ENCODE data around the gene CYP2F1.
"Not testable (repeated sequence)": the region's sequence is repeated elsewhere in the genome, so short reads cannot be mapped to it uniquely, and the experiment has no call there.

CYP2F1 gene, protein sequence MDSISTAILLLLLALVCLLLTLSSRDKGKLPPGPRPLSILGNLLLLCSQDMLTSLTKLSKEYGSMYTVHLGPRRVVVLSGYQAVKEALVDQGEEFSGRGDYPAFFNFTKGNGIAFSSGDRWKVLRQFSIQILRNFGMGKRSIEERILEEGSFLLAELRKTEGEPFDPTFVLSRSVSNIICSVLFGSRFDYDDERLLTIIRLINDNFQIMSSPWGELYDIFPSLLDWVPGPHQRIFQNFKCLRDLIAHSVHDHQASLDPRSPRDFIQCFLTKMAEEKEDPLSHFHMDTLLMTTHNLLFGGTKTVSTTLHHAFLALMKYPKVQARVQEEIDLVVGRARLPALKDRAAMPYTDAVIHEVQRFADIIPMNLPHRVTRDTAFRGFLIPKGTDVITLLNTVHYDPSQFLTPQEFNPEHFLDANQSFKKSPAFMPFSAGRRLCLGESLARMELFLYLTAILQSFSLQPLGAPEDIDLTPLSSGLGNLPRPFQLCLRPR

DNA sequence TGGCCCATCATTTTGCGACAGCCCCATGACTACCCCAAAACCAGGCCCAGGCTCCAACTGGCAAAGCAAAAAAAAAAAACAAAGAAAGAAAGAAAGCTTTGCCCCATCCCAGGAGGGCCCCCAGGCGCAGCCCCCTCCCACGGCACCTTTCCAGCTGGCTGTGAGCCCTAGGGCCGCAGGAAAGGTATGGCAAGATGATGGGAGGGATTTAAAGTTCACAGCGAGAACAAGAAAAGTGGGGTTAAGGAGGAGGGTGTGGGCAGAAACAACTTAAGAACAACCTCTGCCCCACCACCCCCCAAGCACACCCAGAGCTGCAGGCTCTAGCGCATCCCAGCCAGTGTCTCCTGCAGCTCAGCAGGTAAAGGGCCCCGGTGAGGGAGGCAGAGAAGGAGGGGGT is at the start of gene CYP2F1:
Gene CYP2F1, plus strand, starts transcription at position 301 of the 400 bp plus-strand sequence. CDS start 1,757 bp downstream, outside the sequence.
- no peak for DNase-seq

DNA sequence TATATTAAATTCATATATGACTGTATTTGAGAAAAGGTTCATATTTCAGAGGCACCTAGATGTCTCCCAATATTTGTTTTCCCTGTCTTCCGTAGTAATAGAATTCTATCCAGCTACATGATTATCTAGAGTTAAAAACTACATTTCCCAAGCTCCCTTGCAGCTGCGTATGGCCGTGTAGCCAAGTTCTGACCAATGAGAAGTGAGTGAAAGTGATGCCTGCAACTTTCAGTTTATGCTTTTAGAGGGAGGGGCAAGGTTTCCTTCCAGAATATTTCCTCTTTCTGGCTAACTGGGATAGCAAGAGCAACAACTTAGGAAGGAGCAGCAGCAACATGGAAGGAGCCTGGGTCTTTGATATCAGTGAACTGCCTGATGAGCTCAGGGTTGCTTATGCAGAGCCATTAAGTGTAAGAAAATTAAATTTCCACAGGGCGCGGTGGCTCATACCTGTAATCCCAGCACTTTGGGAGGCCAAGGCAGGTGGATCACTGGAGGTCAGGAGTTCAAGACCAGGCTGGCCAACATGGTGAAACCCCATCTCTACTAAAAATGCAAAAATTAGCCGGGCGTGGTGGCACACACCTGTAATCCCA is 49.2 kb upstream of the CYP2F1 start:
- no peak for DNase-seq

DNA sequence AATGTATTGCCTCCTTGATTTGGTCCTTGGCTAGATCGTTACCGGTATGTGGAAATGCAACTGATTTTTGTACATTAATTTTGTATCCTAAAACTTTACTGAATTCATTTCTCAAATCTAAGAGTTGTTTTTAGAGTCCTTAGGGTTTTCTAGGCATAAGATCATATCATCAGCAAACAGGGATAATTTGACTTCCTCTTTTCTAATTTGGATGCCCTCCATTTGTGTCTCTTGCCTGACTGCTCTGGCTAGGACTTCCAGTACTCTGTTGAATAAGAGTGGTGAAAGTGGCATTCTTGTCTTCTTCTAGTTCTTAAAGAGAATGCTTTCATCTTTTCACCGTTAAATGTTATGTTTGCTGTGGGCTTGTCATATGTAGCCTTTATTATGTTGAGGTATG is 37.9 kb upstream of the CYP2F1 start:
- DNase-seq, result no peak

DNA sequence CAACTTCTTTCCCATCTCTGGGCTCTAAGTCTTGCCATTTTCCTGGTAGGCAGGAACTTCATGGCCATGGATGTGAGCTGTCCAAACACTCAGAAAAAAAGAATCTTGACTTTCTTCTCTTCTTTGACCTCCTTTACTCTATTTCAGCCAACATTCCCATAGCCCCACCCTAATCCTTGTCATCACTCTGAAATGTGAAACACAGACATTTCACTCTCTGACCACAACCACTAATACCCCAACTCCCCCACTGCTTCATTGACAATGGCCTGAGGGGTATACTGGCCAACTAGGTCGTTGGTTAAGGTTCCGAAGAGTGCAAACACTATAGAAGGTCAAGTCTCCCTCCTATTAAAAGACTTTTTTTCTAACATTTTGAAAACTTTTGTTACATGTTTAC is 30.7 kb upstream of the CYP2F1 start:
- DNase-seq, result no peak

DNA sequence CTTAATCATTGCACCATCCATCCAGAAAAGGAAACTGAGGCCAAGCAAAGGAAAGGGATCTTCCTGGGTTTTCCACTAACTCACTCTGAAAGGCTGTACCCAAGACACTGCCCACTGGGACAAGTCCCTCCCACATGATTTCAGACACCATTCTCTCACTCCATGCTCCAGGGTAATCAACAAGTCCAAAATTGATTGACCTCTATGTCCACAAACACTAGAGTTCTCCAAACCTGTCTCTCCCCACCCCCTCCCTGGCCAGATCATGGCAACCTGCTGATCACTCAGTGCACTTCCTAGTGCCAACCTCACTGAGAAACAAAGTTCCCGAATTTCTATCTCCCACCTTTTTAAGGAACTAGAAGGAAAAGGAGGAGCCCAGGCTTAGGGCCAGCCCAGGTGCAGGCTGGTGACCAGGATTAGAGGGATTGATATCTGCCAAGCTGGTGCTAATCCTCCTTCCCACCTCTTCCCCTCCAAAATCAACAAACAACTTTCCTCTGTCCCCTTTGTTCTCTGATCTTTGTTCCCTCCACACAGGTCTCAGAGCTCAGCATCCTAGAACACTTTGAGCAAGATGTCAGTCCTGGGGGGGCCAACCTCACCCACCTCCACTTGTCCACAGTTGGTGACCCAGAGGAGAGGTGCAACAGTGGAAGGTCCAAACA is 28.4 kb upstream of the CYP2F1 start:
- DNase-seq, result no peak

DNA sequence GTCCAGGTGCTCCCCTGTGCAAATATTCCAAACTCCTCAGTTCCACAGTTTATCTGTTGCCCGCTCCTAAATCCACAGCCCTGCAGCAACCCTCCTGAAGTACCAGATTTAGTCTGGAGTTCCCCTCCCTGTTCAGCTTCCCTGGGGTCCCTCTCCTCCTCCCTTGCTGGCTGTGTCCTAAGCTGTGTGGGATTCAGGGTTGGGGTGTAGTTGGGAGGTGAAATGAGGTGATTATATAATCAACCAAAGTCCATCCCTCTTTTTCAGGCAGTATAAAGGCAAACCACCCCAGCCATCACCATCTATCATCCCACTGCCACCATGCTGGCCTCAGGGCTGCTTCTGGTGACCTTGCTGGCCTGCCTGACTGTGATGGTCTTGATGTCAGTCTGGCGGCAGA is 26.1 kb upstream of the CYP2F1 start, which contains the start of gene CYP2A13:
Gene CYP2A13, plus strand, starts transcription at position 301 of the 400 bp plus-strand sequence. Its CDS starts 21 bp downstream, at position 322.
- DNase-seq, result no peak

DNA sequence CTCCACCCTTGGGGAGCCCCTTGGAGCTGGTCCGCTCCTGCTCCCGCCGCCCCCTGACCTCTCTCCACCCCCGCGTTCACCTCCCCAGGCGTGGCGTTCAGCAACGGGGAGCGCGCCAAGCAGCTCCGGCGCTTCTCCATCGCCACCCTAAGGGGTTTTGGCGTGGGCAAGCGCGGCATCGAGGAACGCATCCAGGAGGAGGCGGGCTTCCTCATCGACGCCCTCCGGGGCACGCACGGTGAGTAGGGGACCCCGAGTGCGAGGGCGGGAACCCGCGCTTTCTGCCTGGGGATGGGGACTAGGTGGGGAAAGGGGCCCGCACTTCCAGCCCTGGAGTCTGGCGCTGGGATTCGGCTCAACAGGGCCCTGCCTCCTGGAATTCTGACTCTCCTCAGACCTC is 24.3 kb upstream of the CYP2F1 start:
- no peak for DNase-seq

DNA sequence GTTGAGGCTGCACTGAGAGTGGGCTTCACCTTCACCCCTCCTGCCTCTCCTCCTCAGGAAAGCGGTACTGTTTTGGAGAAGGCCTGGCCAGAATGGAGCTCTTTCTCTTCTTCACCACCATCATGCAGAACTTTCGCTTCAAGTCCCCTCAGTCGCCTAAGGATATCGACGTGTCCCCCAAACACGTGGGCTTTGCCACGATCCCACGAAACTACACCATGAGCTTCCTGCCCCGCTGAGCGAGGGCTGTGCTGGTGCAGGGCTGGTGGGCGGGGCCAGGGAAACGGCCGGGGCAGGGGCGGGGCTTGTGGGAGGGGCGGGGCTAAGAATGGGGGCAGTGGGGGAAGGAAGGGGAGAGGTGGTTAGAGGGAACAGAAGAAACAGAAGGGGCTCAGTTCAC is 18.5 kb upstream of the CYP2F1 start:
- DNase-seq, result no peak

DNA sequence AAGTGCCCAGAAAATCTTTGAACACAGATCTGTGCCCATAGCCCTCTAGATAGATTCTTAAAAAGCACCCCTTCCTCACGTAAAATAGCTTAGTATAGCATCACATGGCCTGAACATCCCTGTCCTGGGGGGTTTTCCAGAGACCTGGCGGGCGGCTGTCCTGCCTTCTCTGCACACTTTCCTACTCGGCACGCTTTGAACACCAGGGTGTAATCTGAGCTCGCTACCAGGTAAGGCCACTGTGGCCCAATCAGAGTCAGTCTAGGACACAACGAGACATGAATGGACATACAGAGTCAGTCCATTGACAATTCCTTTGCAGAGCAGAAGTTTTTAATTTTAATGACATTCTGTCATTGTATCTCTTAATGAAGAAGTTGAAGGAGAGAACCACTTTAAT is 17.9 kb upstream of the CYP2F1 start:
- no peak for DNase-seq

DNA sequence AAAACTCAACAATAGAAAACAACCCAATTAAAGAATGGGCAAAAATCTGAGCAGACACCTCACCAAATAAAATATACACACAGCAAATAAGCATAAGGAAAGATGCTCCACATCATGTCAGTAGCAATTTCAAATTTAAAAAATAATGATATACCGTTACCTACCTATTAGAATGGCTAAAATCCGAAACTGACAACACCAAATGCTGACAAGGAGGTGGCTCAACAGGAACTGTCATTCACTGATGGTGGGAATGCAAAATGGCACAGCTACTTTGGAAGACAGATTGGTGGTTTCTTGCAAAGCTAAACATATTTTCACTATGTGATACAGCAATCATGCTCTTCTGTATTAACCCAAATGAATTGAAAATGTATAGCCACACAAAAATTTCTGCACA is 16.9 kb upstream of the CYP2F1 start:
- DNase-seq, result no peak

DNA sequence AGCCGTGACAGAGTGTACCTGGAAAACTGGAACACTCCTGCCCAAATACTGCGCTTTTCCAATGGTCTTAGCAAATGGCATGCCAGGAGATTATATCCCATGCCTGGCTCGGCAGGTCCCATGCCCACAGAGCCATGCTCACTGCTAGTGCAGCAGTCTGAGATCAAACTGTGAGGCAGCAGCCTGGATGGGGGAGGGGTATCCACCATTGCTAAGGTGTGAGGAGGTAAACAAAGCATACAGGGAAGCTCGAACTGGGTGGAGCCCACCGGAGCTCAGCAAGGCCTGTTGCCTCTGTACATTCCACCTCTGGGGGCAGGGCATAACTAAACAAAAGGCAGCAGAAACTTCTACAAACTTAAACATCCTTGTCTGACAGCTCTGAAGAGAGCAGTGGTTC is 15.5 kb upstream of the CYP2F1 start:
- DNase-seq, result no peak

DNA sequence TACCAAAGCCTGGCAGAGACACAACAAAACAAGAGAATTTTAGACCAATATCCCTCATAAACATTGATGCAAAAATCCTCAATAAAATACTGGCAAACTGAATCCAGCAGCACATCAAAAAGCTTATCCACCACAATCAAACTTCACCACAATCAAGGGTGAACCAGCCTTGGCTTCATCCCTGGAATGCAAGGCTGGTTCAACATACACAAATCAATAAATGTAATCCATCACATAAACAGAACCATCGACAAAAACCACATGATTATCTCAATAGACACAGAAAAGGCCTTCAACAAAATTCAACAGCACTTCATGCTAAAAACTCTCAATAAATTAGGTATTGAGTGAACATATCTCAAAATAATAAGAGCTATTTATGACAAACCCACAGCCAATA is 12.0 kb upstream of the CYP2F1 start:
- not testable (repeated sequence) for DNase-seq

DNA sequence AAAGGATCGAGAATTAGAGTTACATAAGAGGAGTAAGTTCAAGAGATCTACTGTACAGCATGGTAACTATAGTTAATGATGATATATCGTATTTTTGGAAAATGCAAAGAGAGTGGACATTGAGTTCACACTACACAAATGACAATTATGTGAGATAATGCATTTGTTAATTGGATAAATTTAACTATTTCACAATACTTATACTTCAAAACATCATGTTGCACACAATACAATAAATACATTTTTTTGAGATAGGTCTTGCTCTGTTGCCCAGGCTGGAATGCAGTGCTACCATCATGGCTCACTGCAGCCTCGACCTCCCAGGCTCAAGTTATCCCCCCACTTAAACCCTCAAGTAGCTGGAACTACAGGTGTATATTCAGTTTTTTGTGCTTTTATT is 8.1 kb upstream of the CYP2F1 start:
- no peak for DNase-seq

DNA sequence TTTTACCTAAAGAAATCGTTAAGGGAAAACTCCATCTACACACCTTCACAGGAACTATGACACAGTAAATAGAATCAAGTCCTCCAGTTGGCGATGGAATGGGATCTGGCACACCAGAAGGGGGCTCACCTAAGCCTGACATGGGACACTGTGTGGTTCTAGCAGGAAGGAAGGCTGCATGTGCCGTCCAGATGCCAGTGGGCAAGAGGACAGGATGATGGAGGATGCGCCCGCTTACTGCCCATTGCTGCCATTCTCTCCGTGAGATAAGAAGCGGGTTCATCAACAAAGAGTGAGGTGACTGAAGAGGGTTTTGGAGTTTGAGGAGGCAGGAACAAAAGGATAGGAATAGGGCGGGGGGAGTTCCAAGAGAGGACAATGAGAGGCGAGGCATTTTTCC is 2.9 kb upstream of the CYP2F1 start:
- DNase-seq, result no peak

DNA sequence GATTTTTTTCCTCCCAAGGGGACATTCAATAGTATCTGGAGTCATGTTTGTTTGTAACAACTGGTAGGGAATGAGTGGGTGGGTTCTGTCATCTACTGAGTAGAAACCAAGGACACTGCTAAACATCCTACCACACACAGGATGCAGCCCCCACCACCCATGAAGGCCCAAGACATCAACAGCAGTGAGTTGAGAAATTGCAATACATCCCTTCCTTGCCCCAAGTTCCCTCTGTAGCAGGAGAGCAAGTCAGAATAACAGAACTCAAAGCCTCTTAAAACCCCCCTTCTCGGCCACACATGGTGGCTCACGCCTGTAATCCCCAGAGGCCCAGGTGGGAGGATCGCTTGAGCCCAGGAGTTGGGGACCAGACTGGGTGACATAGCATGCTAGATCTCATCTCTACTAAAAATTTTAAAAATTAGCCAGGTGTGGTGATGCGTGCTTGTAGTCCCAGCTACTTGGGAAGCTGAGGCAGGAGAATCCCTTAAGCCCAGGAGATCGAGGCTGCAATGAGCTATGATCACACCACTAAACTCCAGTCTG is 2.4 kb upstream of the CYP2F1 start:
- no peak for DNase-seq

DNA sequence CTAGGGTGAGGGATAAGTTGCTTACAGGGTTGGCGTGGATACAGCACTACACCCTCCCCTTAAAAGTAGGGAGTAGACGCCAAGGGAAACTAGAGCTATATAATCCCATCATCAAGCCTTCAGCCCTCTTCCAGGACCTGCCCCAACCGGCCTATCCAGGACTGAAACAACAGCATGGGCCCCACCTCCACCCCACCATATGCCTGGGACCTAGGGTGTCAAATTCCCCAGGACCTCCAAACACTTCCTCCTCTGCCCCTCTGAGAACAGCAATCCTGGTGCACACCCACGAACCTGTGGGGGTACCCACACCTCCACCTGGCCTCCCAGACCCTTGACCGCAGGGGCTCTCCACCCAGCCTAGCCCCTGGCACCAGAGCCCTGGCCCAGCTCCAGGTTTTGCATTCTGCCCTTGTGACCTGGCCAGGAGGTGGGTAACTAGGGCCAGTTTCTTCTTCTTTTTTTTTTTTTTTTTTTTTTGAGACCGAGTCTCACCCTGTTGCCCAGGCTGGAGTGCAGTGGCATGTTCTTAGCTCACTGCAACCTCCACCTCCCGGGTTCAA is 1.4 kb upstream of the CYP2F1 start:
- no peak for DNase-seq

DNA sequence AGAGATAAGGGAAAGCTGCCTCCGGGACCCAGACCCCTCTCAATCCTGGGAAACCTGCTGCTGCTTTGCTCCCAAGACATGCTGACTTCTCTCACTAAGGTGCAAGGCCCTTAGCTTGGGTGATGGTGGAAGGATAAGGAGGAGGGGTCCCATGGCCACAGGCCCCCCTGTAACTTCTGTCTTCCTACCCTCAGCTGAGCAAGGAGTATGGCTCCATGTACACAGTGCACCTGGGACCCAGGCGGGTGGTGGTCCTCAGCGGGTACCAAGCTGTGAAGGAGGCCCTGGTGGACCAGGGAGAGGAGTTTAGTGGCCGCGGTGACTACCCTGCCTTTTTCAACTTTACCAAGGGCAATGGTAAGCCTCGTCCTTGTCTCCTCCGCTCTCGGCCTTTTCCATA is 2.0 kb downstream of the CYP2F1 start:
- DNase-seq, result no peak

DNA sequence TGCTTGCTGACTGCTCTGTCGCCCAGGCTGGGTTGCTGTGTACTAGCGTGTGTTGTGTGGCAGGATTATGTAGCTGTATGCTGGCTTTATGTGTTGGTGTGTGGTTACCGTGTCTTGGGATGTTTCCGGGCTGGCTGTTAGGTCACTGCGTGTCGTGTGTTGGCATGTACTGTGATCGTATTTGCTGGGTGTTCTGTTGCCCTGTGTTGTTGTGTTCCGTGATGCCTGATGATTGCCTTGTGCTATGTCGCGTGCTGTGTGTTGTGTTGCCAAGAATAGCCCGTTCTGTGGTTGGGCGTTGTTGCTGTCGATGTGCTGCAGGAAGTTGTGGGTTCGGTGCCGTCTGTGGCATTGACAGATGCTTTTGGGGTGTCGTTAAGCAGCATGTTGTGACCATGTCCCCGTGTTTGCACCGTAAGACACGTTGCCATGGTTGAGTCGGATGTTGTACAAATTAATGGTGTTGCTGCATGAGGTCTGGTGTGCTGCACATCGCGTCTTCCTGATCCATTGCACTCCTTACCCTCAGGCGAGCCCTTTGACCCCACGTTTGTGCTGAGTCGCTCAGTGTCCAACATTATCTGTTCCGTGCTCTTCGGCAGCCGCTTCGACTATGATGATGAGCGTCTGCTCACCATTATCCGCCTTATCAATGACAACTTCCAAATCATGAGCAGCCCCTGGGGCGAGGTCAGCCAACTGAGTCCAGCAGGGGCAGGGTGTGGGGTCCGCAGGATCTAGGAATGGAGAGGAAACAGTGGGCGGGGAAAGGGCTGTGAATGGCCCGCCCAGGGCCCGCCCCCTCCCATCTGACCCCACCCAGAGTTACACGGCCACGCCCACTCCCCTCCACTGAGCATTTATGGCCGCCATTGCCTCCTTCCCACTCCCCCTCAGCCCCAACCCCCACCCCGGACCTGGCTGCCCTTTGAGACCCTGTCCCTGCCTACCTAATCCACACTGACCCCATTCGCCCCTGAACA is 7.0 kb downstream of the CYP2F1 start:
- not testable (repeated sequence) for DNase-seq

DNA sequence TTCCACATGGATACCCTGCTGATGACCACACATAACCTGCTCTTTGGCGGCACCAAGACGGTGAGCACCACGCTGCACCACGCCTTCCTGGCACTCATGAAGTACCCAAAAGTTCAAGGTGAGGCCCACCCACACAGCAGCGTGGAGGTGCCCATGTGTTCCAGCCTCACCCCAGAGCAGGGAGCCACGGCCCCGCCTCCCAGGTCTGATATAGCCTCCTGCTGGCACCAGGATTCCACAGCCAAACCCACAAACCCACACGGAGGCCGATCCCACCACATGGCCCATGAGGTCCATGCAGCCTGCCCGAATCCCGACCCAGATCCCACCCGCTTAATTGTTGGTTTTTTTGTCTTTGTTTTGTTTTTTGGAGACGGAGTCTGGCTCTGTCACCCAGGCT is 8.6 kb downstream of the CYP2F1 start:
- DNase-seq, result not testable (repeated sequence)

DNA sequence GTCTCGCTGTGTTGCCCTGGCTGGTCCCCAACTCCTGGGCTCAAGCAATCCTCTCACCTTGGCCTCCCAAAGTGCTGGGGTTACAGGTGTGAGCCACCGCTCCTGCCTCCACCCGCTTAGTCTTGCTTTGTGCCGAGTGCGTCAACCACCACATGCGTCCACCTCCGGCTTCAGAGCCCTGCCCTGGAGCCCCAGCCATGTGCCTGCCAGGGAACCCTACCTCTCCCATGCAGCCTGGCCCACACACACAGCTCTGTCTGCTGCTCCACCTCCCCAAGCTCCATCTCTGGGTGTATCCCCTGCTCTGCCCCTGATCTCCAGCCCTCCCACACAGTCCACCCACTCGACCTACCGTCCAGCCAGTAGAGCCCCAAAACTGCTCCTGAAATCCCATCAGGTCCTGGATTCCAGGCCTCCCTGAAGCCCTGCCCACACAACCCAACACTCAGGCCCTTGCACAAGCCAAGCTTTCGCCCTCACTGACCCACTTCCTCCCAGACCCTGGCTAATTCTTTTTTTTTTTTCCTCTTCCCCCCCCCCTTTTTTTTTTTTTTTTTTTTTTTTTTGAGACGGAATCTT is 9.6 kb downstream of the CYP2F1 start:
- DNase-seq, result no peak

DNA sequence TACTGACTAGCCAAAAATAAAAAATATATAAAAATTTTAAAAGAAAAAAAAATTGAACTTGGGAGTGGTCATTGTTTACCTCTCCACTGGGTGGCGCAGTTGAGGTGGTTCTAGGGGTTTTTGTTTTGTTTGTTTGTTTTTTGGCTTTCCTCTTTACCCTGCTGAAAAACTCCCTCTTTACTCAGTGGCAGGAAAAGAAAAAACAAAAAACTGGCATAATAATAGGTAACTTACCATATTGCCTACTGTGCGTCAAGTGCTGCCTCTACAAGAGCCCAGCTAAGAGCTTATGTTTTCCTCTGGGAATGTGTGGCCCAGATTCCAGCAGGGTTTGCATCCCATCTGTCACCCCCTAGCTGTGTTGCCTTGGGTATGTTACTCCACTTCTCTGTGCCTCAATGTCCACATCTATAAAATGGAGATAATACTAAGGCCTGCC is 12.6 kb downstream of the CYP2F1 start:
- not testable (repeated sequence) for DNase-seq

Data from amniotic stem cell (primary cell).